ENCODE data around the gene DNAAF3. TPM values are rescaled to one million over a fixed set of nuclear protein-coding genes. Genes with fewer than 3 reads are reported as not detected.
A peak's percentile ranks its signal among the peaks of the same experiment; 100 is the strongest.

DNAAF3 gene
- total RNA-seq, 2 donors from 2014 or later: 1.6 to 2.4 TPM

GRCh38 chr19:55115446-55116065 lies 50.9 kb downstream of the DNAAF3 start:
- no peak for TF ChIP-seq CTCF (IDR thresholded peaks at IDR 0.05)
- DNase-seq: no peak
- Histone ChIP-seq H3K4me1 (peaks cover 8% of the 10 kb centered on the region), H3K4me3 (peak overlapping the region; percentile 76), H3K9me3 (no peaks in the 10 kb centered on the region), H3K27ac (peak overlapping the region; percentile 88), H3K9ac (ENCODE audit: low read depth in 2 of 2, low read length in 2 of 2) (peak overlapping the region; percentile 73 to 99), H3K36me3 (no peaks in the 10 kb centered on the region), H3K27me3 (no peaks in the 10 kb centered on the region)
- intact Hi-C loops (cut with DNase I): no loop called here

- peaks cover 8% of the 10 kb centered on the region for H3K4me1 ChIP-seq
- no peaks in the 10 kb centered on the region for H3K27me3 ChIP-seq
- H3K36me3 ChIP-seq: no peaks in the 10 kb centered on the region
- H3K27ac ChIP-seq: no peak overlapping the region
- no peak for TF ChIP-seq CTCF (IDR thresholded peaks at IDR 0.05)
- H3K4me3 ChIP-seq: no peak overlapping the region
- peak overlapping the region; percentile 34 to 60 for H3K9ac ChIP-seq (ENCODE audit: low read depth in 2 of 2, low read length in 2 of 2)
- DNase-seq: no peak
- intact Hi-C loops (cut with DNase I): no loop called here
- no peaks in the 10 kb centered on the region for H3K9me3 ChIP-seq
Measured at GRCh38 chr19:55114566-55115145, 51.8 kb downstream of the DNAAF3 start.

DNA sequence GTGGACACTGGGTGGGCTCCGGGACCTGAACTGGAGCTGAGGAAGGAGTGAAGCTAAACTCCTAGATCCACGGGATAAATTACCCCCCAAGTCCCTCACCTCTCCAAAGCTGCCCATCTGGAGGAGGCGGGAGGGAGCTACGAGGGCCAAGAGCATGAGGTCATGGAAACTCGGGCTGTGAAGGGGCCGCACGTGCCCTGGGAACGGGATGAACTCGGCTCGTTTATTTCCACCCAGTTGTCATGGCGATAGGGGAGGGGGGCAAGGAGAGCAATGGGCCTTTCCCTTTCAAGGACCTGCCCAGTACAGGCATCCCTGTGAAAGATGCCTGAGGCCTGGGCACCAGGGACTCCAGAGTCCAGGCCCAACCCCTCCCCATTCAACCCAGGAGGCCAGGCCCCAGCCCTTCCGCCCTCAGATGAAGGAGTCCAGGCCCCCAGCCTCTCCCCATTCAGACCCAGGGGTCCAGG lies 52.8 kb downstream of the DNAAF3 start:
- TF ChIP-seq CTCF (IDR thresholded peaks at IDR 0.05): no peak
- Histone ChIP-seq H3K36me3 (no peaks in the 10 kb centered on the region), H3K4me1 (peaks cover 8% of the 10 kb centered on the region), H3K4me3 (no peak overlapping the region), H3K27ac (peak overlapping the region; percentile 33), H3K27me3 (no peaks in the 10 kb centered on the region), H3K9me3 (no peaks in the 10 kb centered on the region), H3K9ac (ENCODE audit: low read depth in 2 of 2, low read length in 2 of 2) (peak overlapping the region; percentile 60 to 70)
- peak; percentile 60 for DNase-seq
- intact Hi-C loops (cut with DNase I): no loop called here

GRCh38 chr19:55112777-55113569 lies 53.4 kb downstream of the DNAAF3 start:
- peak overlapping the region; percentile 35 to 70 for H3K9ac ChIP-seq (ENCODE audit: low read depth in 2 of 2, low read length in 2 of 2)
- peaks cover 8% of the 10 kb centered on the region for H3K4me1 ChIP-seq

More at GRCh38 chr19:55112777-55113569, 53.4 kb downstream of the DNAAF3 start:
- Histone ChIP-seq H3K27me3 (no peaks in the 10 kb centered on the region), H3K9me3 (no peaks in the 10 kb centered on the region), H3K4me3 (no peak overlapping the region), H3K27ac (peak overlapping the region; percentile 33), H3K36me3 (no peaks in the 10 kb centered on the region)
- TF ChIP-seq CTCF (IDR thresholded peaks at IDR 0.05): no peak
- no peak for DNase-seq
- intact Hi-C loops (cut with DNase I): no loop called here
